Hepatocyte (in vitro differentiated cells): Measurements from ENCODE around the gene GTPBP2. TPM values are rescaled to one million over a fixed set of nuclear protein-coding genes. Genes with fewer than 3 reads are reported as not detected.

Experiments
- DNase-seq: peaks from one replicate; pipeline ENCODE4 v3.0.0-alpha.2; 2016; ENCODE audit warnings: low spot score
- H2AFZ ChIP-seq: fragments of 200-600 bp; sonication (generic); 2 replicates; pipeline ENCODE4 v1.6.0; 2016; ENCODE audit warnings: antibody characterized with exemption, mild to moderate bottlenecking
- H3K27ac ChIP-seq: fragments of 200-600 bp; sonication (generic); 2 replicates; pipeline ENCODE4 v1.5.1; 2016; ENCODE audit warnings: mild to moderate bottlenecking
- H3K27me3 ChIP-seq: fragments of 200-600 bp; sonication (generic); 2 replicates; pipeline ENCODE4 v1.6.1; 2016
- H3K36me3 ChIP-seq: fragments of 200-600 bp; sonication (generic); replicated peaks from 2 replicates; pipeline ENCODE4 v1.5.1; 2016; ENCODE audit warnings: low read depth; ENCODE audit not compliant: insufficient read depth
- H3K4me1 ChIP-seq: fragments of 200-600 bp; sonication (generic); 2 replicates; pipeline ENCODE4 v1.5.1; 2016; ENCODE audit warnings: mild to moderate bottlenecking, moderate library complexity; ENCODE audit not compliant: insufficient read depth
- H3K4me2 ChIP-seq: fragments of 200-600 bp; sonication (generic); 2 replicates; pipeline ENCODE4 v1.6.0; 2016
- H3K4me3 ChIP-seq: fragments of 200-600 bp; sonication (generic); 2 replicates; pipeline ENCODE4 v1.5.1; 2016; ENCODE audit warnings: mild to moderate bottlenecking
- H3K79me2 ChIP-seq: fragments of 200-600 bp; sonication (generic); 2 replicates; pipeline ENCODE4 v1.6.0; 2017; ENCODE audit warnings: mild to moderate bottlenecking
- H3K9me2 ChIP-seq: fragments of 200-600 bp; sonication (generic); replicated peaks from 2 replicates; pipeline ENCODE4 v1.6.0; 2017; ENCODE audit warnings: mild to moderate bottlenecking; ENCODE audit not compliant: insufficient read depth
- H3K9me3 ChIP-seq: fragments of 200-600 bp; sonication (generic); 2 replicates; pipeline ENCODE4 v1.5.1; 2016; ENCODE audit warnings: low read depth, mild to moderate bottlenecking
- H4K20me1 ChIP-seq: fragments of 200-600 bp; sonication (generic); 2 replicates; pipeline ENCODE4 v1.6.0; 2016; ENCODE audit warnings: mild to moderate bottlenecking; ENCODE audit not compliant: insufficient read depth, poor library complexity, severe bottlenecking
- EZH2 ChIP-seq: fragments of 200-600 bp; sonication (generic); IDR thresholded peaks from 2 replicates; pipeline ENCODE4 v1.6.1; 2016; ENCODE audit warnings: antibody characterized with exemption, mild to moderate bottlenecking, borderline replicate concordance
- EZH2phosphoT487 ChIP-seq: fragments of 200-600 bp; sonication (generic); IDR thresholded peaks from one replicate; pipeline ENCODE4 v1.6.1; 2018; ENCODE audit warnings: antibody characterized with exemption, mild to moderate bottlenecking, low read depth, moderate library complexity; ENCODE audit not compliant: unreplicated experiment, severe bottlenecking
- WGBS: methylation state at CpG from one replicate; pipeline ENCODE4 v1.1.6; 2016; ENCODE audit warnings: low lambda C conversion rate; ENCODE audit errors: missing lambda C conversion rate; 5-methylcytosine and 5-hydroxymethylcytosine counted together
- polyA plus RNA-seq: library from polyadenylated mRNA; unstranded; fragments of >200 nt; fragmentation: Nextera tagmentation; extraction: Ambion mirVana; gene quantifications from 2 replicates; pipeline ENCODE4 v1.2.1, GENCODE V29; 2016
- total RNA-seq: library from RNA; depleted of rRNA; stranded (reverse); fragments of >200 nt; gene quantifications from 2 replicates; pipeline ENCODE4 v1.2.3, GENCODE V29; 2014
- TF ChIP-seq, protein P1 (sequence below): fragments of 200-600 bp; sonication (generic); IDR thresholded peaks from 2 replicates; pipeline ENCODE4 v1.5.1; 2016; ENCODE audit warnings: antibody characterized with exemption, mild to moderate bottlenecking; ENCODE audit not compliant: poor library complexity

The GTPBP2 gene
- total and polyA plus RNA-seq, 2 experiments from 2014 or later: 21.9 to 59.5 TPM

DNA sequence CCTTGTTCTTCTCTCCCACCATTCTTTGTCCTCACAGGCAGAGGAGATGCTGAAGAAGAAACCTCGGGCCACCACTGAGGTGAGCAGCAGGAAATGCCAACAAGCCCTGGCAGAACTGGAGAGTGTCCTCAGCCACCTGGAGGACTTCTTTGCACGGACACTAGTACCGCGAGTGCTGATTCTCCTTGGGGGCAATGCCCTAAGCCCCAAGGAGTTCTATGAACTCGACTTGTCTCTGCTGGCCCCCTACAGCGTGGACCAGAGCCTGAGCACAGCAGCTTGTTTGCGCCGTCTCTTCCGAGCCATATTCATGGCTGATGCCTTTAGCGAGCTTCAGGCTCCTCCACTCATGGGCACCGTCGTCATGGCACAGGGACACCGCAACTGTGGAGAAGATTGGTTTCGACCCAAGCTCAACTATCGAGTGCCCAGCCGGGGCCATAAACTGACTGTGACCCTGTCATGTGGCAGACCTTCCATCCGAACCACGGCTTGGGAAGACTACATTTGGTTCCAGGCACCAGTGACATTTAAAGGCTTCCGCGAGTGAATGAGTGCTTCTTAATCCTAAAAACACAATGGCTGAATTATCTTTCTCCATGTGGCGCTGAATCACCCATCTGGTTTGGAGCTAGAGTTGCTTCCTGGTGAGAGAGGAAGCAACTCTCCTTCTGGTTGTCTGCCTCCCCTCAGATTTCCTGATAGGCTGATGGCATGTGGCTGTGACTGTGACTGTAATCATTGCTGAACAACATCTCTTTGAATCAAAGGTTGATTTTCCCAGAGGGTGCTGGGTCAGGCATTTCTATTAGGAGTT is 11.1 kb upstream of the GTPBP2 start:
- WGBS: 91% methylated on average over 21 of the region's 21 CpGs
- no peak overlapping the region for H3K4me2 ChIP-seq

DNA sequence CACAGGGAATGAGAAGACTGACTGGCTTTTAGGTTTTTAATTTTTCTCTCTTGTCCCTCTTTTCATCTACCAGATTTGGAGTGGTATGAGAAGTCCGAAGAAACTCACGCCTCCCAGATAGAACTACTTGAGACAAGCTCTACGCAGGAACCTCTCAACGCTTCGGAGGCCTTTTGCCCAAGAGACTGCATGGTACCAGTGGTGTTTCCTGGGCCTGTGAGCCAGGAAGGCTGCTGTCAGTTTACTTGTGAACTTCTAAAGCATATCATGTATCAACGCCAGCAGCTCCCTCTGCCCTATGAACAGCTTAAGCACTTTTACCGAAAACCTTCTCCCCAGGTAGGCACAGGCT is 7.2 kb upstream of the GTPBP2 start:
- H3K36me3 ChIP-seq: no peaks in the 10 kb centered on the region
- TF ChIP-seq, protein P1, sequence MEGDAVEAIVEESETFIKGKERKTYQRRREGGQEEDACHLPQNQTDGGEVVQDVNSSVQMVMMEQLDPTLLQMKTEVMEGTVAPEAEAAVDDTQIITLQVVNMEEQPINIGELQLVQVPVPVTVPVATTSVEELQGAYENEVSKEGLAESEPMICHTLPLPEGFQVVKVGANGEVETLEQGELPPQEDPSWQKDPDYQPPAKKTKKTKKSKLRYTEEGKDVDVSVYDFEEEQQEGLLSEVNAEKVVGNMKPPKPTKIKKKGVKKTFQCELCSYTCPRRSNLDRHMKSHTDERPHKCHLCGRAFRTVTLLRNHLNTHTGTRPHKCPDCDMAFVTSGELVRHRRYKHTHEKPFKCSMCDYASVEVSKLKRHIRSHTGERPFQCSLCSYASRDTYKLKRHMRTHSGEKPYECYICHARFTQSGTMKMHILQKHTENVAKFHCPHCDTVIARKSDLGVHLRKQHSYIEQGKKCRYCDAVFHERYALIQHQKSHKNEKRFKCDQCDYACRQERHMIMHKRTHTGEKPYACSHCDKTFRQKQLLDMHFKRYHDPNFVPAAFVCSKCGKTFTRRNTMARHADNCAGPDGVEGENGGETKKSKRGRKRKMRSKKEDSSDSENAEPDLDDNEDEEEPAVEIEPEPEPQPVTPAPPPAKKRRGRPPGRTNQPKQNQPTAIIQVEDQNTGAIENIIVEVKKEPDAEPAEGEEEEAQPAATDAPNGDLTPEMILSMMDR: no peak
- TF ChIP-seq EZH2 (no peak), EZH2phosphoT487 (no peak)
- peak overlapping the region; percentile 88 for H2AFZ ChIP-seq
- peak overlapping the region; percentile 86 for H3K4me2 ChIP-seq
- no peaks in the 10 kb centered on the region for H3K9me3 ChIP-seq
- no peaks in the 10 kb centered on the region for H3K27me3 ChIP-seq
- H3K4me3 ChIP-seq: peak overlapping the region; percentile 65
- H3K9me2 ChIP-seq: no peaks in the 10 kb centered on the region
- H3K79me2 ChIP-seq: peaks cover 42% of the 10 kb centered on the region
- peak overlapping the region; percentile 82 for H3K27ac ChIP-seq
- H3K4me1 ChIP-seq: peaks cover 8% of the 10 kb centered on the region
- DNase-seq: peak; percentile 27
- no peaks in the 10 kb centered on the region for H4K20me1 ChIP-seq
- 38% methylated on average over 7 of the region's 7 CpGs for WGBS

More for the DNA sequence above, 11.1 kb upstream of the GTPBP2 start:
- no peaks in the 10 kb centered on the region for H3K27me3 ChIP-seq
- DNase-seq: no peak
- no peaks in the 10 kb centered on the region for H3K36me3 ChIP-seq
- H4K20me1 ChIP-seq: no peaks in the 10 kb centered on the region
- peaks cover 8% of the 10 kb centered on the region for H3K4me1 ChIP-seq
- H3K9me2 ChIP-seq: no peaks in the 10 kb centered on the region
- peaks cover 48% of the 10 kb centered on the region for H3K79me2 ChIP-seq
- H3K27ac ChIP-seq: no peak overlapping the region
- no peak overlapping the region for H2AFZ ChIP-seq
- H3K9me3 ChIP-seq: no peaks in the 10 kb centered on the region
- TF ChIP-seq EZH2phosphoT487 (no peak), EZH2 (no peak)
- TF ChIP-seq, protein P1: no peak
- H3K4me3 ChIP-seq: no peak overlapping the region

DNA sequence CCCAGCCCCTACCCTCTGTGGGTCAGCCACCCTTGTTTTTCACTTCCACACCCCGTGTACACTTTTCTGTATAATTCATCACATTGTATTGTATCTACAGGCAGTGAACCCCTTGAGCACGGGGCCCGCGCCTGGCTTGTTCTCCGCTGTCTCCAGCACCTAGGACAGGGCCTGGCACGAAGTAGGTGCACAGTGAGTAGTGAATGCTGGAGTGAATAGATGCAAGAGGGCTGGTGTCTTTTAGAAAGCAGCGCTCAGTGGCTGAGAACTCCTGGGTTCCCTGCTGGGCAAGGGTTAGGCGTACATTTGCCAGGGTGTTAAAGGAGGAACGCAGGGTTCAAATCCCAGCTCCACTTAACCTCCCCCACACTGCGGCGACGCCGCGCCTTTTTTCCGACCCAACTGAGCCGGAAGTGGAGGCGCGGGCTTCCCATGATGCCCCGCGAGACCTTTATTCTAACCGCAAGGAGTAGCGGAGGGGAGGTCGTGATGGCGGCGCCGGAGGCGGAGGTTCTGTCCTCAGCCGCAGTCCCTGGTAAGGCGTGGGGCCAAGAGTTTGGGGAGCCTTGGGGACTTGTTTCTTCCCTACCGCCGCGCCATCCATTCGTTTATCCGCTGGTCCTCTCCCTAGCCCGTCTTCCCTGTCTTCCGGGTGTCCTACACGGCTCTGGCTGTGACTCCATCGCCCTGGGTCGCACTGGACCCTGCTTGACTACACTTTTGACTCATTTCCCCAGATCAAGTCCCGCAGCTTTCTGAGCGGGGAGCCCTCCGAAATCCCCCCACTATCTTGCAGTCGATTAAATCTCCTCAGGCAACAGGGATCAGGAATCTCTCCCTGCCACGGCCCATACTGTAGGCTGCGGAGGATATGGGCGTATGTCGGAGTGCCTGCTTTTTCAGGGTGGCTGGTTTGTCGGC is 6.6 kb upstream of the GTPBP2 start, which contains the start of gene MAD2L1BP:
Gene MAD2L1BP, plus strand, starts transcription at position 454 of the 921 bp plus-strand sequence. Its CDS starts 36 bp downstream, at position 490.
- 6% methylated on average over 48 of the region's 48 CpGs for WGBS
- DNase-seq: peak; percentile 91

More for the DNA sequence above, 6.6 kb upstream of the GTPBP2 start, which contains the start of gene MAD2L1BP:
- H3K9me3 ChIP-seq: no peaks in the 10 kb centered on the region
- TF ChIP-seq, protein P1: no peak
- TF ChIP-seq EZH2 (no peak), EZH2phosphoT487 (no peak)
- H3K36me3 ChIP-seq: no peaks in the 10 kb centered on the region
- peaks cover 8% of the 10 kb centered on the region for H3K4me1 ChIP-seq
- peak within 1 kb of the TSS; percentile 88 for H2AFZ ChIP-seq
- peak within 1 kb of the TSS; percentile 65 for H3K4me3 ChIP-seq
- no peaks in the 10 kb centered on the region for H3K27me3 ChIP-seq
- peak within 1 kb of the TSS; percentile 82 for H3K27ac ChIP-seq
- peaks cover 37% of the 10 kb centered on the region for H3K79me2 ChIP-seq
- no peaks in the 10 kb centered on the region for H3K9me2 ChIP-seq
- H4K20me1 ChIP-seq: no peaks in the 10 kb centered on the region
- peak within 1 kb of the TSS; percentile 86 for H3K4me2 ChIP-seq
